Measurements from ENCODE around the gene IKZF1. TPM values are rescaled to one million over a fixed set of nuclear protein-coding genes. Genes with fewer than 3 reads are reported as not detected.

Gene IKZF1
- total RNA-seq, 1 experiment from 2014 or later, result 0.77 TPM

DNA sequence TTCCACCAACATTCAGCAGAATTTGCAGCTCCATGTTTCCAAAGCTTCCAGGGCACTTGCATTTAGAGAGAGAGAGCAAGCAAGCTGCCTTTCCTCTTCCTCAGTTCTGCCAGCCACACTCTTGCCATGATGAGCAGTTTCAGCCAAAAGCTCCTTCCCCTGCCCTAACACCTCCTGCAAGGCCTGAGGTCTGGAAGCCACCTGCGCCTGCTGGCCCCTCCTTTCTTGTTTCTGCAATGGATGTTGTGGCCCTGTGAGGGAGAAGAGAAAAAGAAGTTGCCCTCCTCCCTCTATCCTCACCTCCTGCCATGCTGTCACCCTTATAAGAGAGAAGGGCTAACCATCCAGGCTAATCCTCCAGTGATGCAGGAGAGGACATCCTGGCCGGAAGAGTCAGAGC lies 48.7 kb downstream of the IKZF1 start:
- ATAC-seq (no peak), DNase-seq (ENCODE audit: low read depth, low spot score) (no peak)
- POLR2A ChIA-PET, result no interaction called here
- Histone ChIP-seq H3K9me3 (ENCODE audit: control insufficient read depth, insufficient read depth, low read depth, low read length) (no peaks in the 10 kb centered on the region), H3K36me3 (ENCODE audit: control insufficient read depth, insufficient read depth, low read length) (no peaks in the 10 kb centered on the region), H3K27ac (ENCODE audit: low read length) (no peak overlapping the region), H3K4me3 (ENCODE audit: low read depth in 2 of 2, low read length in 2 of 2) (no peak overlapping the region), H3K27me3 (ENCODE audit: control insufficient read depth, insufficient read depth, low read length) (peaks cover 15% of the 10 kb centered on the region), H3K4me1 (ENCODE audit: control insufficient read depth, insufficient read depth, low read length) (no peaks in the 10 kb centered on the region)
- BruUV-seq (replicated peaks), result no TSS peak
- in situ Hi-C loops (cut with HindIII; ENCODE audit: low pct_unique_long_range_greater_than_20kb, low sequenced_read_pairs) (no loop called here), intact Hi-C loops (cut with micrococcal nuclease; ENCODE audit: unreplicated experiment) (loop anchor here (10.0 kb wide), 1 partner anchor 58 kb away; no protein-coding TSS in a partner anchor)
- CTCF ChIA-PET, result no interaction called here
- TF ChIP-seq, protein P1, sequence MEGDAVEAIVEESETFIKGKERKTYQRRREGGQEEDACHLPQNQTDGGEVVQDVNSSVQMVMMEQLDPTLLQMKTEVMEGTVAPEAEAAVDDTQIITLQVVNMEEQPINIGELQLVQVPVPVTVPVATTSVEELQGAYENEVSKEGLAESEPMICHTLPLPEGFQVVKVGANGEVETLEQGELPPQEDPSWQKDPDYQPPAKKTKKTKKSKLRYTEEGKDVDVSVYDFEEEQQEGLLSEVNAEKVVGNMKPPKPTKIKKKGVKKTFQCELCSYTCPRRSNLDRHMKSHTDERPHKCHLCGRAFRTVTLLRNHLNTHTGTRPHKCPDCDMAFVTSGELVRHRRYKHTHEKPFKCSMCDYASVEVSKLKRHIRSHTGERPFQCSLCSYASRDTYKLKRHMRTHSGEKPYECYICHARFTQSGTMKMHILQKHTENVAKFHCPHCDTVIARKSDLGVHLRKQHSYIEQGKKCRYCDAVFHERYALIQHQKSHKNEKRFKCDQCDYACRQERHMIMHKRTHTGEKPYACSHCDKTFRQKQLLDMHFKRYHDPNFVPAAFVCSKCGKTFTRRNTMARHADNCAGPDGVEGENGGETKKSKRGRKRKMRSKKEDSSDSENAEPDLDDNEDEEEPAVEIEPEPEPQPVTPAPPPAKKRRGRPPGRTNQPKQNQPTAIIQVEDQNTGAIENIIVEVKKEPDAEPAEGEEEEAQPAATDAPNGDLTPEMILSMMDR (IDR thresholded peaks at IDR 0.05), result no peak
- TF ChIP-seq POLR2AphosphoS5 (IDR thresholded peaks at IDR 0.05; ENCODE audit: low read depth, low read length), result no peak
- no peak for TF ChIP-seq SIN3A (IDR thresholded peaks at IDR 0.05; ENCODE audit: borderline replicate concordance, insufficient read depth, low read depth, low read length)
- TF ChIP-seq REST (IDR thresholded peaks at IDR 0.05; ENCODE audit: insufficient read depth in 1 of 2, low read depth in 2 of 2, low read length in 1 of 2), result no peak
- TF ChIP-seq TCF7L2 (IDR thresholded peaks at IDR 0.05; ENCODE audit: low read depth, low read length), result no peak

DNA sequence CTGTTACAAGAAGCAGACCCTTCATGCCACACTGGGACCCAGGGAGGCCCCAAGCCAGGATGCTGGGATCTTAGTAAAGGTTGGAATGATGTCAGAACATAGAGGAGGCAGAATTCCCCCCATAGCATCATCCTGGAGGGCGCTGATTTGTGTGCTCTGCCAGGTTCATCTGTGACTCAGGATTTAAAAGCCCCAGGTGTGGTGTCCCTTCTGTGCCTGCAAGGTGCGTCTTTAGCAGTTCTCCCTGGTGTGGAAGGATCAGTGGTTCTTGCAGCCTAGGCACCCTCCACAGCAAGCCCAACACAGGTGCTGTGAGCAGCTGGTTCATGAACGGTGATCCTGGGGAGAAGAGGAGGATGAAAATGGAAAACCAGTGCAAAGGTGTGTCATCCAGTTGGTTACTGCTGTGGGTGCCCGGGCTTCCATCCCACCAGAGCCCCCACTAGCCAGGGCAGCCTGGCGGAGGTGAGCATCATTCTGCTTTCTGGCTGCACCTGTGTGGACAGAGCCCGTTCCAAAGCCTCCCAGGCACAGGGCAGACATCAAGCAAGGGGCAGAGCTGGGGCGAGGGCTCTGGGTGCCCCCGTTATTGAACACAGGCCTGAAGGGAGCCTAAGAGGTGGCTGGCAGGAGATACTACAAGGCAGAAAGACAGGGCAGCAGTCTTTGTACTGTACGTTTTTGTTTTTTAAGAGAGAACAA lies 49.5 kb downstream of the IKZF1 start:
- no peak for ATAC-seq
- Histone ChIP-seq H3K36me3 (ENCODE audit: control insufficient read depth, insufficient read depth, low read length) (no peaks in the 10 kb centered on the region), H3K4me3 (ENCODE audit: low read depth in 2 of 2, low read length in 2 of 2) (no peak overlapping the region), H3K27me3 (ENCODE audit: control insufficient read depth, insufficient read depth, low read length) (peaks cover 15% of the 10 kb centered on the region), H3K27ac (ENCODE audit: low read length) (no peak overlapping the region), H3K4me1 (ENCODE audit: control insufficient read depth, insufficient read depth, low read length) (no peaks in the 10 kb centered on the region), H3K9me3 (ENCODE audit: control insufficient read depth, insufficient read depth, low read depth, low read length) (no peaks in the 10 kb centered on the region)
- in situ Hi-C loops (cut with HindIII; ENCODE audit: low pct_unique_long_range_greater_than_20kb, low sequenced_read_pairs) (no loop called here), intact Hi-C loops (cut with micrococcal nuclease; ENCODE audit: unreplicated experiment) (loop anchor here (10.0 kb wide), 1 partner anchor 59 kb away; no protein-coding TSS in a partner anchor)
- CTCF ChIA-PET, result no interaction called here
- TF ChIP-seq REST (IDR thresholded peaks at IDR 0.05; ENCODE audit: insufficient read depth in 1 of 2, low read depth in 2 of 2, low read length in 1 of 2) (no peak), TCF7L2 (IDR thresholded peaks at IDR 0.05; ENCODE audit: low read depth, low read length) (no peak), POLR2AphosphoS5 (IDR thresholded peaks at IDR 0.05; ENCODE audit: low read depth, low read length) (no peak), SIN3A (IDR thresholded peaks at IDR 0.05; ENCODE audit: borderline replicate concordance, insufficient read depth, low read depth, low read length) (no peak)
- TF ChIP-seq, protein P1 (IDR thresholded peaks at IDR 0.05), result no peak
- BruUV-seq (replicated peaks), result no TSS peak
- no peak for DNase-seq (ENCODE audit: low read depth, low spot score)
- POLR2A ChIA-PET, result no interaction called here
